T-cell (primary cell): ENCODE results near the gene IMP3. TPM values are rescaled to one million over a fixed set of nuclear protein-coding genes. Genes with fewer than 3 reads are reported as not detected.
"Not testable (repeated sequence)": the region's sequence is repeated elsewhere in the genome, so short reads cannot be mapped to it uniquely, and the experiment has no call there.

Source experiments
- ATAC-seq, 4 experiments: fragments of 200-7000 bp in 3 of 4; fragments of 150-1000 bp in 1 of 4; cut with Tn5 transposase; replicated peaks in 1 of 4; 1 replicate in 3 of 4; 2 replicates in 1 of 4; pipeline ENCODE4 v1.10.0; 2021; ENCODE audit warnings: moderate library complexity in 3 of 4, mild to moderate bottlenecking in 2 of 4, moderate number of reproducible peaks in 1 of 4
- CTCF ChIA-PET, 2 donors: fragments of 300-600 bp; sonication (Branson Sonifier 250); formaldehyde crosslinking; loops; one replicate each; lab custom pipeline; 2022; ENCODE audit warnings: antibody characterized with exemption in 2 of 2; lab: Charles Lee
- POLR2A ChIA-PET, 2 donors: fragments of 300-600 bp; sonication (Branson Sonifier 250); formaldehyde crosslinking; loops; one replicate each; lab custom pipeline; 2022; ENCODE audit warnings: antibody characterized with exemption in 2 of 2; lab: Charles Lee
- DNase-seq, 35 experiments: peaks; one replicate each; pipeline versions ENCODE4 v3.0.0 to v3.0.0-alpha.2; 2013 to 2023
- H3K27ac ChIP-seq: one replicate; pipeline ENCODE4 v1.5.1; 2013; ENCODE audit warnings: low read length
- H3K27me3 ChIP-seq, 2 experiments: replicated peaks in 1 of 2; 1 replicate in 1 of 2; 2 replicates in 1 of 2; pipeline versions ENCODE4 v1.6.1 to v1.7.0; 2013; ENCODE audit warnings: low read length in 1 of 2, mixed read lengths in 1 of 2; ENCODE audit not compliant: control insufficient read depth in 2 of 2, insufficient read depth in 2 of 2; ENCODE audit errors: extremely low read depth in 1 of 2
- H3K36me3 ChIP-seq, 2 donors: 1 replicate in 1 of 2; 2 replicates in 1 of 2; pipeline versions ENCODE4 v1.6.1 to v1.7.0; 2013; ENCODE audit warnings: low read length in 1 of 2; ENCODE audit not compliant: control insufficient read depth in 2 of 2, insufficient read depth in 1 of 2; ENCODE audit errors: extremely low read depth in 1 of 2
- H3K4me1 ChIP-seq, 2 experiments: 1 replicate in 1 of 2; 2 replicates in 1 of 2; pipeline versions ENCODE4 v1.6.1 to v1.7.0; 2013; ENCODE audit warnings: low read length in 2 of 2, mixed read lengths in 1 of 2; ENCODE audit not compliant: insufficient read depth in 2 of 2, control insufficient read depth in 1 of 2; ENCODE audit errors: extremely low read depth in 1 of 2
- H3K4me3 ChIP-seq, 2 donors: 1 replicate in 1 of 2; 2 replicates in 1 of 2; pipeline versions ENCODE4 v1.5.1 to v1.7.0; 2013; ENCODE audit warnings: mild to moderate bottlenecking in 2 of 2, low read length in 1 of 2, moderate library complexity in 1 of 2; ENCODE audit not compliant: control insufficient read depth in 1 of 2; ENCODE audit errors: extremely low read depth in 1 of 2
- H3K9me3 ChIP-seq: 2 replicates; pipeline ENCODE4 v1.7.0; 2013
- H3K27ac Mint-ChIP-seq, 2 donors: one replicate each; pipeline ENCODE4 v1.8.0; 2020 to 2021; ENCODE audit warnings: mild to moderate bottlenecking in 2 of 2, mixed read lengths in 2 of 2
- H3K27me3 Mint-ChIP-seq, 2 donors: one replicate each; pipeline ENCODE4 v1.8.0; 2021 to 2022; ENCODE audit warnings: mixed read lengths in 2 of 2
- H3K36me3 Mint-ChIP-seq: one replicate; pipeline ENCODE4 v1.8.0; 2021; ENCODE audit warnings: mixed read lengths
- H3K4me1 Mint-ChIP-seq, 3 donors: one replicate each; pipeline ENCODE4 v1.8.0; 2020 to 2022; ENCODE audit warnings: mixed read lengths in 3 of 3, mild to moderate bottlenecking in 1 of 3
- H3K4me3 Mint-ChIP-seq, 3 donors: one replicate each; pipeline ENCODE4 v1.8.0; 2020 to 2022; ENCODE audit warnings: mild to moderate bottlenecking in 3 of 3, mixed read lengths in 3 of 3, moderate library complexity in 3 of 3
- H3K9me3 Mint-ChIP-seq, 3 donors: one replicate each; pipeline ENCODE4 v1.8.0; 2020 to 2022; ENCODE audit warnings: mixed read lengths in 3 of 3
- WGBS: methylation state at CpG from one replicate; pipeline ENCODE4 v1.1.5; 2013; ENCODE audit warnings: missing lambda C conversion rate; ENCODE audit not compliant: insufficient coverage; 5-methylcytosine and 5-hydroxymethylcytosine counted together
- total RNA-seq, 35 experiments: library from RNA in 6 of 35; stranded (reverse) in 6 of 35; fragments of 120-200 nt in 1 of 35; gene quantifications; one replicate each; pipeline versions ENCODE4 v1.2.1 to v1.2.4 and lab custom pipeline; 2013 to 2026

IMP3 gene
- total RNA-seq, 5 donors from 2014 or later (not counting 1 experiment from before 2014, with no cell fraction given) = 39.6 to 86.6 (median 81.8) TPM

DNA sequence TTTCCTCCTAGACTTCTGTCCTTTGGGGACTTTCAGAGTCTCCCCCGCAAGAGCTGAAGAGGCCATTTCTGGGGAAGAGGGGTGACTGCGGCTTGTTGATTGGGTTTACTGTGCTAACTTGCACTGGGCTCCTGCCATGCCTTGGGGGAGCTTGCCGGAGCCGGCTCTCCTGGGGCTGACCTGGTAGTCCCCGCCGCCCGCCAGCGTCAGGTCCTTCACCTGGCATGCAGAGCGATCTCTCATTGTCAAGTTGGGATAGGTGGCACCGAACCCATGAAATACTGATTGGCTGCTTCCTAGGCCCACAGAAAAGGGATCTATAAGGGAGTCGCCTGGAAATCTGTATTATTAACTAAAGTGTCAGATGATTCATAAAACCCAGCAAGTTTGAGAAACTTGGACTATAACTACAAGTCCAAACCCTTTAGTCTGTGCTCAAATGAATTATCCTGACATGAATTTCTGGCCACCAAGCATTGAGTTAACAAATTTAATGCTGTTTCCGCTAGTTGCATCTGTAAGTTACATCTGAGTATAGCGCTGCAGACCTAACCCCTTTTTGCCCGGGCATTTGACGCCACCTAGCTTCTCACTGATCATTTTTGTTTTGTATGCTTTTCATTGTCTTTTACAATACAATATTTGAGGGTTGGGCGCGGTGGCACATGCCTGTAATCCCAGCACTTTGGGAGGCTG is 607 bp upstream of the IMP3 start:
- H3K4me1 Mint-ChIP-seq = peaks cover 38 to 51% (median 39%) of the 10 kb centered on the region in 3 donors
- peak overlapping the region; percentile 91 to 93 (median 91) for H3K4me3 Mint-ChIP-seq
- H3K27ac ChIP-seq = peak overlapping the region; percentile 77
- H3K36me3 Mint-ChIP-seq = peaks cover 9% of the 10 kb centered on the region
- no peaks in the 10 kb centered on the region for H3K27me3 ChIP-seq
- DNase-seq = peak; percentile 25 to 79 (median 56)
- peak overlapping the region; percentile 94 to 95 for H3K27ac Mint-ChIP-seq
- H3K4me3 ChIP-seq = peak overlapping the region; percentile 86
- peak; percentile 40 to 49 (median 43) for ATAC-seq
- ChIA-PET POLR2A (interaction anchor here (0.6 to 1.6 kb wide), 5 partner anchors 14 to 189 kb away, joined by 3 to 11 read pairs (median 4); partner anchors contain the start of genes SIN3A (in 1 of the 2) and SNUPN (in 1 of the 2)), CTCF (interaction anchor here (0.5 to 3.4 kb wide), 17 partner anchors 10 to 1258 kb away, joined by 3 to 28 read pairs (median 5); partner anchors contain the start of genes MAN2C1 (in 1 of the 2), SIN3A (in 1 of the 2) and SNUPN (in 1 of the 2))
- no peaks in the 10 kb centered on the region for H3K9me3 ChIP-seq
- peaks cover 26 to 54% of the 10 kb centered on the region in 2 experiments for H3K4me1 ChIP-seq
- WGBS = 0% methylated on average over 10 of the region's 17 CpGs
- peaks cover 3 to 16% of the 10 kb centered on the region in 2 donors for H3K36me3 ChIP-seq
- H3K9me3 Mint-ChIP-seq = no peaks in the 10 kb centered on the region
- no peaks in the 10 kb centered on the region for H3K27me3 Mint-ChIP-seq

DNA sequence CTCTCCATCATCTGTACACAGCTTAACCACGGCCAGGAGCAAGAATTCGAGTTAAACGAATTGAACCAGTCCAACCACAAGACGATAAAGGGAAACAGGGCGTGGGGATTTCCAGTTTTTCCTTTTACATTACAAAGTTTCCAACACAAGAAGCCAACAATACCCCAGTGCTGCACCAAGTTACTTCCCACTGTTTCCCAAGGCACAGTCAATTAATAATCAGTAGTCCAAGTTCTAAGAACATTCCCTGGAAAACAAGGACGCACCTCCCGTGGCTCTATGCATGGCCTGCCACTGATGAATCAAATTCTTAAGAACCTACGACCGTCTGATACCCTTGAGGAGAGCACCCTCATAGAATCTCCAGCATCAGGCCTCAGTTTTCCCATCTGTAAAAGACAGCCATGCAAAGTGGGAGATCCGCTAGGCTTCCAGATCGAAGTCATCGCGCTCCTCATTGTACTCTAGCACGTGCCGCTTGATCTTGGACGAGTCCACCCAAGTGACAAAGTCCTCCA is 774 bp downstream of the IMP3 start:
- DNase-seq (peak in 1 of 35 experiments; percentile 58), ATAC-seq (no peak)
- peaks cover 9% of the 10 kb centered on the region for H3K36me3 Mint-ChIP-seq
- POLR2A ChIA-PET = interaction anchor here (0.5 to 1.6 kb wide), 7 partner anchors 13 to 188 kb away, joined by 3 to 11 read pairs (median 4); partner anchors contain the start of genes SIN3A (in 2 of the 2) and SNUPN (in 1 of the 2)
- Histone ChIP-seq H3K9me3 (no peaks in the 10 kb centered on the region), H3K4me1 (peaks cover 26 to 54% of the 10 kb centered on the region in 2 experiments), H3K27me3 (no peaks in the 10 kb centered on the region), H3K36me3 (peaks cover 3 to 16% of the 10 kb centered on the region in 2 donors), H3K4me3 (peak overlapping the region; percentile 86), H3K27ac (peak overlapping the region; percentile 81)
- peaks cover 38 to 47% (median 39%) of the 10 kb centered on the region in 3 donors for H3K4me1 Mint-ChIP-seq
- H3K9me3 Mint-ChIP-seq = no peaks in the 10 kb centered on the region
- 0% methylated on average over 14 of the region's 16 CpGs for WGBS
- CTCF ChIA-PET = interaction anchor here in 1 of 2 donors (0.7 to 3.4 kb wide), 13 partner anchors 8 to 271 kb away, joined by 3 to 28 read pairs (median 7); partner anchors contain the start of genes MAN2C1, SIN3A, SNUPN and SNX33
- H3K27me3 Mint-ChIP-seq = no peaks in the 10 kb centered on the region
- H3K27ac Mint-ChIP-seq = peak overlapping the region; percentile 94 to 95
- peak overlapping the region; percentile 91 to 93 (median 91) for H3K4me3 Mint-ChIP-seq

- H3K27ac Mint-ChIP-seq = peak overlapping the region in 1 of 2 donors; percentile 13
- H3K4me3 ChIP-seq = no peak overlapping the region
- peak overlapping the region in 2 of 3 donors; percentile 91 to 93 for H3K4me3 Mint-ChIP-seq
- POLR2A ChIA-PET = interaction anchor here in 1 of 2 donors (1.5 kb wide), 1 partner anchor 12 kb away, joined by 5 read pairs; the partner anchor contains the start of gene SNUPN
- H3K36me3 Mint-ChIP-seq = peaks cover 9% of the 10 kb centered on the region
- no peaks in the 10 kb centered on the region for H3K27me3 Mint-ChIP-seq
- H3K4me1 Mint-ChIP-seq = peaks cover 38 to 47% (median 39%) of the 10 kb centered on the region in 3 donors
- H3K36me3 ChIP-seq = peaks cover 3 to 16% of the 10 kb centered on the region in 2 donors
- CTCF ChIA-PET = interaction anchor here in 1 of 2 donors (0.5 to 1.4 kb wide), 3 partner anchors 12 to 185 kb away, joined by 3 read pairs; partner anchors contain the start of gene SNUPN
- no peaks in the 10 kb centered on the region for H3K27me3 ChIP-seq
- ATAC-seq (no peak), DNase-seq (no peak)
- no peaks in the 10 kb centered on the region for H3K9me3 Mint-ChIP-seq
- H3K4me1 ChIP-seq = peaks cover 26 to 54% of the 10 kb centered on the region in 2 experiments
- no peaks in the 10 kb centered on the region for H3K9me3 ChIP-seq
- H3K27ac ChIP-seq = no peak overlapping the region
- WGBS = 84% methylated on average over 2 of the region's 4 CpGs
Measured at GRCh38 chr15:75637245-75638009, 2.6 kb downstream of the IMP3 start.

- DNase-seq = no peak
- no peaks in the 10 kb centered on the region for H3K9me3 Mint-ChIP-seq
- peaks cover 9% of the 10 kb centered on the region for H3K36me3 Mint-ChIP-seq
- POLR2A ChIA-PET = interaction anchor here in 1 of 2 donors (0.5 to 0.6 kb wide), 3 partner anchors 185 to 254 kb away, joined by 5 to 12 read pairs (median 9); partner anchors contain the start of gene SIN3A
- H3K27me3 Mint-ChIP-seq = no peaks in the 10 kb centered on the region
- Histone ChIP-seq H3K36me3 (peaks cover 3 to 16% of the 10 kb centered on the region in 2 donors), H3K27me3 (no peaks in the 10 kb centered on the region), H3K27ac (no peak overlapping the region), H3K9me3 (no peaks in the 10 kb centered on the region), H3K4me1 (peaks cover 24 to 47% of the 10 kb centered on the region in 2 experiments), H3K4me3 (no peak overlapping the region)
- no peak for ATAC-seq
- H3K4me3 Mint-ChIP-seq = no peak overlapping the region
- CTCF ChIA-PET = interaction anchor here (0.6 to 0.9 kb wide), 3 partner anchors 10 to 204 kb away, joined by 3 to 6 read pairs (median 4); partner anchors contain the start of gene SNUPN (in 1 of the 2)
- peaks cover 34 to 39% (median 34%) of the 10 kb centered on the region in 3 donors for H3K4me1 Mint-ChIP-seq
- 100% methylated on average over 2 of the region's 6 CpGs for WGBS
- H3K27ac Mint-ChIP-seq = no peak overlapping the region
Measured at GRCh38 chr15:75636026-75636425, 4.0 kb downstream of the IMP3 start.

- H3K27me3 Mint-ChIP-seq, H3K4me3 ChIP-seq, H3K27me3 ChIP-seq, POLR2A ChIA-PET, ATAC-seq, H3K9me3 Mint-ChIP-seq, H3K4me3 Mint-ChIP-seq, H3K9me3 ChIP-seq, DNase-seq, H3K27ac ChIP-seq, H3K27ac Mint-ChIP-seq, CTCF ChIA-PET, H3K36me3 Mint-ChIP-seq: not testable (repeated sequence)
- WGBS = 97% methylated on average over 5 of the region's 7 CpGs
- Histone ChIP-seq H3K4me1 (peaks cover 16 to 32% of the 10 kb centered on the region in 2 experiments), H3K36me3 (peaks cover 3 to 16% of the 10 kb centered on the region in 2 donors)
- peaks cover 24 to 26% (median 26%) of the 10 kb centered on the region in 3 donors for H3K4me1 Mint-ChIP-seq
Measured at GRCh38 chr15:75633922-75634321, 6.1 kb downstream of the IMP3 start.
